A673 (cell line): ENCODE measurements around the gene GPR27.

Experiments used
- EZH2 ChIP-seq: fragments of 200-600 bp; sonication (generic); IDR thresholded peaks from 2 replicates; pipeline ENCODE4 v1.6.1; 2017; ENCODE audit warnings: borderline replicate concordance, low read depth, mild to moderate bottlenecking, mixed read lengths, antibody characterized with exemption, low read length; ENCODE audit not compliant: poor library complexity, severe bottlenecking
- TF ChIP-seq, protein P1 (sequence below): fragments of 300-800, 200-600 bp; sonication (generic); conservative IDR thresholded peaks from 2 replicates; pipeline ENCODE4 v1.5.1; 2017; ENCODE audit warnings: low read depth, mild to moderate bottlenecking, antibody characterized with exemption, low read length, moderate library complexity, mixed read lengths

DNA sequence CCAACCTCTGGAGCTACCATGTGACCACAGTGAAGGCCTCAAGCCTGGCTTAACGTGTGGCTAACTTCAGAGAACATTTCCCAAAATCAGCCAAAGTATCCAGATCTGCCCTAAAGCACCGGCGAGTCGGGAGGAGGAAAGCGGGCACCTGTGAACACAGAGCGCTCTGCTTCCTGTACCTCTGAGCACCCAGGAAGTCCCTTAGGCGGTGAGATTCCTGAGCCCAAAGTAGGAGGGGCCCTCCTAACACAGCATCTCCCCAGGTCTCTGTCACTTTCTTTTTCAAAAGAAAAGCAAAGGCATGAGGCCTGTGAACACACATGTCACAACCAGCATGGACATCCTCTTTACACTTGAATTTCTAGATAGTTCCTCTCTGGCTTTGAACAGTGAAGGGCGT is 27.5 kb upstream of the GPR27 start:
- TF ChIP-seq, protein P1, sequence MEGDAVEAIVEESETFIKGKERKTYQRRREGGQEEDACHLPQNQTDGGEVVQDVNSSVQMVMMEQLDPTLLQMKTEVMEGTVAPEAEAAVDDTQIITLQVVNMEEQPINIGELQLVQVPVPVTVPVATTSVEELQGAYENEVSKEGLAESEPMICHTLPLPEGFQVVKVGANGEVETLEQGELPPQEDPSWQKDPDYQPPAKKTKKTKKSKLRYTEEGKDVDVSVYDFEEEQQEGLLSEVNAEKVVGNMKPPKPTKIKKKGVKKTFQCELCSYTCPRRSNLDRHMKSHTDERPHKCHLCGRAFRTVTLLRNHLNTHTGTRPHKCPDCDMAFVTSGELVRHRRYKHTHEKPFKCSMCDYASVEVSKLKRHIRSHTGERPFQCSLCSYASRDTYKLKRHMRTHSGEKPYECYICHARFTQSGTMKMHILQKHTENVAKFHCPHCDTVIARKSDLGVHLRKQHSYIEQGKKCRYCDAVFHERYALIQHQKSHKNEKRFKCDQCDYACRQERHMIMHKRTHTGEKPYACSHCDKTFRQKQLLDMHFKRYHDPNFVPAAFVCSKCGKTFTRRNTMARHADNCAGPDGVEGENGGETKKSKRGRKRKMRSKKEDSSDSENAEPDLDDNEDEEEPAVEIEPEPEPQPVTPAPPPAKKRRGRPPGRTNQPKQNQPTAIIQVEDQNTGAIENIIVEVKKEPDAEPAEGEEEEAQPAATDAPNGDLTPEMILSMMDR: no peak
- TF ChIP-seq EZH2: no peak
